NCI-H187 treated with DMSO at 0.1 percent for 48 hours (cell line): Measurements from ENCODE around the gene KCNH4.

Experiments
- DNase-seq: peaks from one replicate; lab custom pipeline; 2025; lab: John Stamatoyannopoulos, UW

The KCNH4 gene

DNA sequence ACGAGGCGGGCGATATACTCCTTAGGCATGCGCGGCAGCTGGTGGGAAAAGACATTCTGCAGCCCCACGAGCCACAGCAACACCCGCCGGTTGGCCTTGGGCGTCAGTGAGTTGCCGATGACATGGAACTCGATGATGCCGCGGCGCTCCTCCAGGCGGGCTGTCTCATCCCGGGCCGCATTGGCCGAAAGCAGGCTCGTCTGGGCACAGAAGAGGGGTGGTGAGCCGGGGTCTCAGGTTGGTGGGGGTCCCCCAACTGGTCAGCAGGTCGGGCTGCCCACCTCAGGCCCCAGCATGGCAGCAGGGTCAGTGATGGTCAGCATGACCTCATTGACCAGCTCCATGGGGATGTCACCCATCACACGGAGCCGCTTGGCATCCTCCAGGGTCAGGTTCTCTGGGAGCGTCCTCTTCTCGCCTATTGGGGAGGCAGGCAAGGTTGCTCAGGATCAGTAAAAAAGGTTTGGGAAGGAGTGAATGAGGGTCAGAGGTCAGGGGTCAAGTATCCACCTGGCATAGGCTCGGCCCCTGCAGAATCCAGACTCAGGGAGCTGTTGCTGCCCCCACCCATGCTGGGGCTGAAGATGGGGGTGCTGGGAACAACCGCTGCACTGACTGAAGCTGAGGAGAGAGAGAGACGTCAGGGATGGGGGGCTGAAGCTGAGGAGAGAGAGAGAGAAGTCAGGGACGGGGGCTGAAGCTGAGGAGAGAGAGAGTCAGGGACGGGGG lies 63.4 kb downstream of the KCNH4 start:
- no peak for DNase-seq

DNA sequence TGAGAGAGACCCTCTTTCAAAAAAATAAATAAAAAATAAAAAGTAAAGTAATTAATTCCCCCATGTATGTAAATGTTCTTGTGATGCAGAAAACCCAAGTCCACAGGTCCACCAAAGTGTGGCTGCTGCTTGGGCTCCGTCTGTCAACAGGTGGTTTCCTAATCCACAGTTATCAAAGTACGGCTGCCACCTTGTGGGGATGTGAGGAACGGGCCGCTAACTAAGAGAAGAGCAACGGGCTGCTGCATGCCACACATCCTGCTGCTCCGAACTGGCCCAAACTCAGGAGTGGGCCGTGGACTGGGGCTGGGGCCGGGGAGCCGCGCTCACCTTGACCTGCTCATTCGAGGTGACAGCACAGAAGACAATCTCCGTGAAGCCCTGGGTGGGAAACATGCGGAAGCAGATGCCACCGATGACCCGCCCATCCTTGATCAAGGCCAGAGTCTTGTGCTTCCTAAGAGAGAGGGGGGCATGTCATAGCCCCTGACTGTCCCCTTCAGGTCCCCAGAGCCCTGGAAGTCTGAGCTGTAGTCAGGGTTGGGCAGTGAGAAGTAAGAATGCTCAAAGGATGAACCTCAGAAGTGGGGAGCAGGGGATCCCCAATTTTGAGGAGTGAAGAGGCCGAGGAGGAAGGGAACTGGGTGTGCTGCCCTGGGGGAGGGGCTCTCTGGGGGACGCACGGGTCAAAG lies 64.1 kb downstream of the KCNH4 start:
- DNase-seq: peak; percentile 16

DNA sequence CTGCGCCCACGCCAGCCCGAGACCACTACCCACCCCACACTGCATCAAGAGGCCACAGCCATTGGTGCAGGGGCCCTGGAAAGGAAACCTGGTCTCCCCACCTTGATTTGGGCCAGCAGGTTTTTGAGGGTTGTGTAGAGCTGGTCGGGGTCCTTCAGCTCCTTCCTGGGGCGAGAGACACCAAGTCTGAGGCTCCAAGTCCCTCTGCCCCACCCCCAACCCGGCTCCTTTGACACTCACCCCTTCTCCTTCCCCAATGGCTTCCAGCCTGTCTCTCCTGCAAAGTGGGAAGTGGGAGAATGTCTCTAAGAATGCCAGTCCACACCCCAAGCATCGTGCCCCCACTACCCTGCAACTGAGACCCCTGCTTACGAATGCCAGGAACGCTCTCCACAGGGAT lies 66.8 kb downstream of the KCNH4 start:
- no peak for DNase-seq

DNA sequence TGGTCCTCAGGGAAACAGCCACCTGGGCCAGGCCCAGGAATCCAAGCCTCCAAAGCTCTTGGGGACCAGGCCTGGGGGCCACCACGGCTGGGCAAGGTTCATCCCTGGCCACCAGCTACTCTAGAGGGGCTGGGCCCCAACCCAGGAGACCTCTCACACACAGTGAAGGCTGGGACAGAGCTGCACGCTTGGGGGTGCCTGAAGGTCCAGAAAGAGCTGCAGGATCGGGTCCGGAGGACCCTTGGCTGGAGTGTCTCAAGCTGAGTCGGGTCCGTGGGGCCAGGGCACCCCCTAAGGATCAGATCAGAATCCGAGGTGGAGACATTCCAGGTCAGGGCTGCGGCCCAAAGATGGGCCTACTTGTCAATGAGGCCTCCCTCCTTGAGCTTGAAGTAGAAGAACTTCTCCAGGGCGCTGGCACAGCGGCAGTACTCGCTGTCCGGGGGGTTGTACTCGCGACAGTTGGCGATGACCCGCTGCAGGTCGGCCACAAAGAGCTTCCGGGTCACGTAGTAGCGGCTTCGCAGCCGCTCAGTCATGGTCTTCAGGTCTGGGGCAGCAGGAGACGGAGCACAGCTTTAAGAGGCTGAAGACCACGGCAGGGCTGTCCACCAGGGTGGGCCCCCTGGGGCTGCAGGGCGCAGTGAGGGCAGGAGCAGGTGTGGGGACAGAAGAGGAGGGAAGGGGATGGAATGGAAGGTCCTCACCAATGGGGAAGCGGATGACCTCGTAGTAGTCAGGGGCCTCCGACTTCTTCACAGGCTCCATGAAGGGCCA lies 67.5 kb downstream of the KCNH4 start:
- DNase-seq: no peak

DNA sequence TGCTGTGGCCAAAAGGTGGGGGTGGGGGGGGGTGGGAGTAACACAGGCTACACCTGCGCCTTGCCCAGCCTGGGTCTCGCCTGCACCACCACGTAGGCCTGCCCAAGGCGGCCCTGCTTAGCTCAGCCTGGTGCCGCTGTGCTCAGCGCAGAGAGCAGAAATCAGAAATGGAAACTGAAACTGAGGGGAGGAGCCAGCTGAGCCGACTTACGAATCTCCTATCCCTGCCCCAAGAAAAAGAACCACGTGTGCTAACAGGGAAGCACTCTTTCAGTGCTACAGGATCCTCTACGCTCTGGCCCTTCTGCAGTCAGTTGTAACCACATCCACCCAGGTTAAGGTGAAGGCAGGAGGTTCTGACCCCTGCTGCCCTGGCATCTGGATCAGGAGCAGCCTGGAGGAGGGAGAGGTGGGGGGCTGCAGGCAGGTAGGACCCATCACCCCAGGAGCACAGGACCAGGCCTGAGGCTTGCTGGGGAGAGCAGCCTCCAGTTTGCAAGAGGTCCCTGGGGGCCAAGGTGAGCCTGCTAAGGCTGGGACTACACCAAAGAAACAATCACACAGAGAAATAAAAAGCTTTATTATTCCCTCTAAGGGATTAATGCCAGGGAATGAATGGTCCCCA lies 68.3 kb downstream of the KCNH4 start, which contains the start of gene DHX58:
Gene DHX58 (minus strand): TSS at position 163 of the 625 bp plus-strand sequence. CDS start 822 bp downstream, outside the sequence.
- DNase-seq: peak; percentile 53

DNA sequence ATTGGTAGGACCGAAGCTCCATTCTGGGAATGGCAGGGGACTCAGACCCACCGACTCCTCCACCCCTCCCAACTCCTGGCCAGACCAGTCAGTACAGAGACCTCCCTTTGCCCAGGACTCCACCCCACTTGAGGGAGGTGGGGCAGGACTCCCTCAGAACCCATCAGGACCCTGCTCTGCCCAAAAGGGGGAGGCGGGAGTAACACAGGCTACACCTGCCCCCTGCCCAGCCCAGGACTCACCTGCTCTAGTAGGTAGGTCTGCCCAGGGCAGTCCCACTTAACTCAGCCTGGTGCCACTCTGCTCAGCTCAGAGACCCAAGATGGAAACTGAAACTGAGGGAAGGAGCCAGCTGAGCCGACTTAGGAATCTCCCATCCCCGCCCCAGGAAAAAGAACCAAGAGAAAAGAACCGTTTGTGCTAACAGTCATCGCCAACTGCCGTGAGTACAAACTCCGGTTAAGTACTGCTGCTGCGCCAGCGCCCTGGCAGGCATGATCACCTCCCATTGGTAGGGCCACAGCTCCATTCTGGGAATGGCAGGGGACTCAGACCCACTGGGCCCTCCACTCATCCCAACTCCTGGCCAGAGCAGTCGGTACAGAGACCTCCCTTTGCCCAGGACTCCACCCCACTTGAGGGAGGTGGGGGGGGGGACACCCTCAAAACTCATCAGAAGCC lies 68.9 kb downstream of the KCNH4 start:
- no peak for DNase-seq

DNA sequence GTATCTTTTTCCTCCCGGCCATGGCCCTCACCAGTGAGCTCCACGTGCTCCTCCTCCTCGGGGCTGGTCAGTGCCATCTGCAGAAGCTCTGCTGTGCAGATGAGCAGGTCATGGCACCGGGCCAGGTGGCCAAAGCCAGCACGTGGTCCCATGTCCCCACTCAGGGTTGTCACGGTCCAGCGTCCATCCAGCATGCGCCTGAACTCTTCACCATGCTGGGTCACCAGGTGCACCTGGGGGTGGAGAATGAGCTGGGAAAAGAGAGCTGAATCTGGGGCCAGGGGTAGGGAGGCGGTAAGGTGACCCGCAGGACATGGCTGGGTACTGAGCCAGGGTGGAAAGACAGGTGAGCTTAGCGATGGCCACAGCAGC lies 69.7 kb downstream of the KCNH4 start:
- no peak for DNase-seq

DNA sequence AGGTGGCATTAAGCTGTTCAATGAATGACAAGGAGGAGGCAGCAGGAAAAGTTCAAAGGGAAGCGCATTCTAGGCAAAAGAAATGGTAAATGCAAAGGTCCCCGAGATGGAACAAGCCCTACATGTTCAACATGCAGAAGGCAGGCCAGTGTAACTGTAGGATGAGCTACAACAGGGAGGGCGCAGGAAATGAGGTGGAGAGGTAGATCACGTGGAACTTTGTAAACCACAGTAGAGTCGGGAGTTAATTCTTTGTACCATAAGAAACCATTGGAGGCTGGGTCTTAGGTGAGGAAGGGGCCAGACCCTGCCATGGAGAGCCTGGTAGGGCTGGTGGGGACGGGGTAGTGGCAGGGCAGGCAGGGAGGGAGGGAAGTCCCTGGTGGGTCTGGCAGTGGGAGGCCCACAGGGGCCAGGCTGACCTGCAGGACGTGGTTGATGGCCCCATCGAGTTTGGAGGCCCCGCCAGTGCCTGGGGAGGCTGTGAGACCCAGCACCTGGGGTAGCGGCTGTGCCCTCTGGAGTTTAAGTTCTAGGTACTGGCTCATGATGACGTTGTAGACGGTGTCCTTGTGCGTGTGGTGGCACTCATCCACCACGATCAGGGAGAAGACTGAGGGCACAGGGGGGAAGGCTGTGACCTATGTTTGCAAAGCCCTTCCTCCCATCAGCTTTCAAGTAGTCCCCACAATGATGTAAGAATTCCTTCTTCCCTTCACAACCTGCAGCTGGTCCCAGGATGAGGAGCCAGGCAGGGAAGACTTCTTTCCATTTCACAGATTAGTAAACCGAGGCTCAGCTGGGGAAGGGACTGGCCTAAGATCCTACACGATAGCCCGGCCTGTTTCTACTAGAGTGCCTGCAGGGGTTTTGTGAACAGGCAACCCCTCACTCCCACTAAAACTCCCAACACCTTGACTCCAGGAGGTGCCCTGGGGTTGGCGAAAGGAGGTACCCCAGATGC lies 70.4 kb downstream of the KCNH4 start:
- no peak for DNase-seq

DNA sequence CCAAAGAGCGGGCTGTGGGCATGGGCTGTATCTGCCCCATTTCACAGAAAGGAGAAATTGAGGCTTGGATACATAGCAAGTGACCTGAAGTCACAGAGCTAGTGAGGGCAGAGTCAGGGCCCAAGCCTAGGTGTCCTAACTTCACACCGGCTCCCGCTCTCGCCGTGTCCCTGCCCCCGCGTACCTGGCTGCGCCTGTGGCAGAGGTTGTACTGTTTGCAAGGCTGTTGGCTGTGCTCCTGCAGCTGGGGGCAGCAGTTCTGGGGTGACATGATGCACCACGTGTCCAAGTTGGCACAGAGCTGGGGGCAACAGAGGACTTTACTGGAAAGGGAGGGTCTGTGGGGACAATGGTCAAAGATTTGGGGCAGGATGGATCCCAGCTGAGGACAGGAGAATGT lies 71.9 kb downstream of the KCNH4 start:
- DNase-seq: no peak

DNA sequence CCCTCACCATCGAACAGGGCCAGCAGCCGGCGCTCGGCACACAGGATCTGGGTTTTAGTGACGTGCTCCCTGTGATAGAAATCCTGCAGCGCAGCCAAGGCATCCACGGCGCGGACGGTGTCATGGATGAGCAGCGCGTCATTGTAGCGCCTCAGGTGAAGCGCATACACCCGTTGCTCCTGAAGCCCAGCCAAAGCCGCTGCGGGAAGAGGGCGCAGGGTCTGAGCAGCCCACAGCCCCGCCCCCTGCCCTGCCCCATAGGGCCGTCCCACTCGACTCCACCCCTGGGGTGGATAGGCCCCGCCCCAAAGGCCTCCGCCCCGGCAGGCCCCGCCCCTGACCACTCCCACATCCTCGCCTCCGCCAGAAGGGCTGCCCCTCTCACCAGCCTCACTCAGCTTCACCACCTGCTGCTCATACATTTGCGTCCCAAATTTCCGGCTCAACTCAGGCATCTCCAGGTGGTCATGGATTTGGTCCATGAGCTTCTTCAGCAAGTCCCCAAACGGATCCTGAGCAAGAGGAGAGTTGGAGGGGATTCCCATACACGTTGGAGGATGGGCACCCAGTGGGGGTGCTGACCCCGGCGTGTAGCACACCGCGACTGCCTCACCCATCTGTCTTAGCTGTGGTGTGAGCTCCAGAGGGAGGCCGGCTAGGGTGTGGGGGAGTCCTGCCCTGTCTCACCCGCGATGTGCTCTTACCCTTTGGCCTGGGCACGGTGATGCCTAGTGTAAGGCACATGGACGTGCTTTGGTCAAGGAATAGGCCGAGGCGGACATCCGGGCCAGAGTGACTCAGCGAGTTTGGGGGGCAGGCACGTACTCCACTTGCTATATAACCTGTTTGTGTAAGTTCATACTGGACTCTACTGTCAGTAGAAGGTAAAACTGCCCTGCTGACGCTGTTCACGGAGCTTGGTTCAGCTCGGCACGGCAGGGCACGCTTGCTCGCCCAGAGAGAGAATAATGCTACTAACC lies 73.1 kb downstream of the KCNH4 start:
- peak; percentile 48 for DNase-seq

DNA sequence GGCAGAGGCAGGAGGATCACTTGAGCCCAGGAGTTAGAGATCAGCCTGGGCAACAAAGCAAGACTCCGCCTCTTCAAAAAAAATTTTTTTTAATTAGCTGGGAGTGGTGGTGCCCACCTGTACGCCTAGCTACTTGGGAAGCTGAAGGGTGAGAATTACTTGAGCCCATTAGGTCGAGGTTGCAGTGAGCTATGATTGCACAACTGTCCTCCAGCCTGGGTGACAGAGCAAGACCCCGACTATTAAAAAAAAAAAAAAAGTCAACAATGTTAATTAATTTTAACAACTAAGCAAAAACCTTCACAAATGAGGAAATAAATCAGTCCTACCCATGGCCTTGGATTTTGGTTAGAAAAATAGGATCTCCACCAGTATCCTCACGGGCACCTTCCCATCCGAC lies 73.8 kb downstream of the KCNH4 start:
- DNase-seq: no peak
